WTC11 (cell line): ENCODE results near the gene DNAJC19. TPM values are rescaled to one million over a fixed set of nuclear protein-coding genes. Genes with fewer than 3 reads are reported as not detected.

Source experiments
- ATAC-seq: fragments of 200-7000 bp; cut with Tn5 transposase; 2 replicates; pipeline ENCODE4 v1.10.0; 2021; ENCODE audit warnings: mild to moderate bottlenecking, moderate library complexity
- CTCF ChIA-PET: fragments of 300-600 bp; sonication (Branson Sonifier 250); formaldehyde crosslinking; loops from one replicate; lab custom pipeline; 2021; ENCODE audit warnings: antibody characterized with exemption; lab: Charles Lee
- POLR2A ChIA-PET: fragments of 350-600 bp; sonication (Branson Sonifier 250); formaldehyde crosslinking; loops from one replicate; lab custom pipeline; 2021; ENCODE audit warnings: antibody characterized with exemption; lab: Charles Lee
- DNase-seq: peaks from one replicate; pipeline ENCODE4 v3.0.0; 2021; ENCODE audit warnings: low spot score
- H3K27ac Mint-ChIP-seq: 2 replicates; pipeline ENCODE4 v1.8.0; 2021; ENCODE audit warnings: mixed read lengths
- H3K27me3 Mint-ChIP-seq: 2 replicates; pipeline ENCODE4 v1.8.0; 2021; ENCODE audit warnings: low read depth, mild to moderate bottlenecking, moderate library complexity, mixed read lengths
- H3K36me3 Mint-ChIP-seq: 2 replicates; pipeline ENCODE4 v1.8.0; 2021; ENCODE audit warnings: mixed read lengths
- H3K4me1 Mint-ChIP-seq: 2 replicates; pipeline ENCODE4 v1.8.0; 2022; ENCODE audit warnings: mixed read lengths
- H3K4me3 Mint-ChIP-seq: 2 replicates; pipeline ENCODE4 v1.8.0; 2021; ENCODE audit warnings: mild to moderate bottlenecking, moderate library complexity, mixed read lengths
- H3K9me3 Mint-ChIP-seq: 2 replicates; pipeline ENCODE4 v1.8.0; 2021; ENCODE audit warnings: mixed read lengths
- ATF1 ChIP-seq: sonication (generic); formaldehyde crosslinking; IDR thresholded peaks from 2 replicates; pipeline ENCODE4 v1.8.1; 2023; ENCODE audit warnings: mild to moderate bottlenecking, moderate library complexity, missing genetic modification reagents
- FOXJ3 ChIP-seq: sonication (generic); formaldehyde crosslinking; IDR thresholded peaks from 2 replicates; pipeline ENCODE4 v1.9.0; 2021; ENCODE audit warnings: missing genetic modification reagents, mild to moderate bottlenecking, borderline replicate concordance
- HMGA2 ChIP-seq: fragments of 250-450 bp; sonication (Bioruptor Pico); IDR thresholded peaks from 2 replicates; pipeline ENCODE4 v1.4.0; 2021; ENCODE audit warnings: mild to moderate bottlenecking, moderate library complexity
- HMGXB4 ChIP-seq: sonication (generic); formaldehyde crosslinking; IDR thresholded peaks from 2 replicates; pipeline ENCODE4 v1.8.1; 2023; ENCODE audit warnings: mild to moderate bottlenecking, moderate library complexity, missing genetic modification reagents
- MYBL2 ChIP-seq: sonication (generic); formaldehyde crosslinking; IDR thresholded peaks from 2 replicates; pipeline ENCODE4 v1.8.1; 2023; ENCODE audit warnings: mild to moderate bottlenecking, moderate library complexity, missing genetic modification reagents
- NFE2L1 ChIP-seq: sonication (generic); formaldehyde crosslinking; IDR thresholded peaks from 2 replicates; pipeline ENCODE4 v1.8.1; 2023; ENCODE audit warnings: missing genetic modification reagents
- PRDM15 ChIP-seq: sonication (generic); formaldehyde crosslinking; IDR thresholded peaks from 2 replicates; pipeline ENCODE4 v1.8.0; 2022; ENCODE audit warnings: missing genetic modification reagents
- SMAD4 ChIP-seq: sonication (generic); formaldehyde crosslinking; IDR thresholded peaks from 2 replicates; pipeline ENCODE4 v1.8.0; 2022; ENCODE audit warnings: mild to moderate bottlenecking, missing genetic modification reagents
- ZMAT4 ChIP-seq: fragments of 250-450 bp; sonication (Bioruptor Pico); IDR thresholded peaks from 2 replicates; pipeline ENCODE4 v1.9.0; 2021; ENCODE audit warnings: mild to moderate bottlenecking
- ZNF396 ChIP-seq: fragments of 250-450 bp; sonication (Bioruptor Pico); IDR thresholded peaks from 2 replicates; pipeline ENCODE4 v1.8.0; 2021; ENCODE audit warnings: mild to moderate bottlenecking, moderate library complexity, borderline replicate concordance
- ZNF416 ChIP-seq: fragments of 250-450 bp; sonication (Bioruptor Pico); IDR thresholded peaks from 2 replicates; pipeline ENCODE4 v1.9.0; 2021; ENCODE audit warnings: mild to moderate bottlenecking, inconsistent platforms
- ZNF512 ChIP-seq: sonication (generic); formaldehyde crosslinking; IDR thresholded peaks from 2 replicates; pipeline ENCODE4 v1.8.1; 2022; ENCODE audit warnings: missing genetic modification reagents, borderline replicate concordance
- ZSCAN18 ChIP-seq: fragments of 250-450 bp; sonication (Bioruptor Pico); IDR thresholded peaks from 2 replicates; pipeline ENCODE4 v2.1.2; 2022; ENCODE audit warnings: mild to moderate bottlenecking, moderate library complexity
- total RNA-seq: library from RNA; stranded (reverse); gene quantifications from 3 replicates; pipeline ENCODE4 v1.2.3, GENCODE V29; 2021
- TF ChIP-seq, protein P1 (sequence below): sonication (generic); formaldehyde crosslinking; IDR thresholded peaks from 2 replicates; pipeline ENCODE4 v1.8.1; 2022; ENCODE audit warnings: mild to moderate bottlenecking, missing genetic modification reagents, moderate library complexity, borderline replicate concordance
- TF ChIP-seq, protein P2 (sequence below): sonication (generic); formaldehyde crosslinking; IDR thresholded peaks from 2 replicates; pipeline ENCODE4 v1.8.0; 2023; ENCODE audit warnings: mild to moderate bottlenecking, missing genetic modification reagents
- TF ChIP-seq, protein P3 (sequence below): sonication (generic); formaldehyde crosslinking; IDR thresholded peaks from 2 replicates; pipeline ENCODE4 v1.8.1; 2023; ENCODE audit warnings: mild to moderate bottlenecking, missing genetic modification reagents

Gene DNAJC19
- total RNA-seq, 1 experiment from 2014 or later = 65.7 TPM

DNA sequence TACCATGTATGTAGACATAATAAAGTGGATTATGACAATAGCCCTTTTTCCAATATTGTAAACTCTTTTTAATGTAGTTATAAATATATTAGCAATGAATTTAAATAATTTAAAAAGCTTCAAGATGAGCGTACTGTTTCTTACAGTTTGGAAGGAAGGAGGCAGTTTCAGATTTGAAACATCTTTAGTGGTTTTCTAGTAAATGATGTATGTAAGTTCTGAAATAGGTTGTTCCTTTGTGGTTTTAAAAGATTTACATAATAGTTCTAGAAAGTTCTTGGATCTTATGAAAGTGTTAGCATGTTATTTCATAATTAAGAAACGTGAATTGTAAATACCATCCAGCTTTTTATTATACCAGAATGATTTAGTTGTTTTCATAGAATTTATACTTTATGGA, 16.0 kb downstream of the DNAJC19 start:
- POLR2A ChIA-PET = interaction anchor here (0.7 kb wide), 1 partner anchor 8 kb away, joined by 3 read pairs; no protein-coding TSS in a partner anchor
- TF ChIP-seq PRDM15 (CRISPR knock-in tag) (no peak), SMAD4 (CRISPR knock-in tag) (no peak), MYBL2 (CRISPR knock-in tag) (no peak), ZNF512 (CRISPR knock-in tag) (no peak), FOXJ3 (CRISPR knock-in tag) (no peak), HMGXB4 (CRISPR knock-in tag) (no peak), ZNF396 (no peak), HMGA2 (CRISPR knock-in tag) (no peak), ZMAT4 (CRISPR knock-in tag) (no peak), NFE2L1 (CRISPR knock-in tag) (no peak), ZNF416 (CRISPR knock-in tag) (no peak), ZSCAN18 (CRISPR knock-in tag) (no peak), ATF1 (CRISPR knock-in tag) (no peak)
- TF ChIP-seq, protein P1, sequence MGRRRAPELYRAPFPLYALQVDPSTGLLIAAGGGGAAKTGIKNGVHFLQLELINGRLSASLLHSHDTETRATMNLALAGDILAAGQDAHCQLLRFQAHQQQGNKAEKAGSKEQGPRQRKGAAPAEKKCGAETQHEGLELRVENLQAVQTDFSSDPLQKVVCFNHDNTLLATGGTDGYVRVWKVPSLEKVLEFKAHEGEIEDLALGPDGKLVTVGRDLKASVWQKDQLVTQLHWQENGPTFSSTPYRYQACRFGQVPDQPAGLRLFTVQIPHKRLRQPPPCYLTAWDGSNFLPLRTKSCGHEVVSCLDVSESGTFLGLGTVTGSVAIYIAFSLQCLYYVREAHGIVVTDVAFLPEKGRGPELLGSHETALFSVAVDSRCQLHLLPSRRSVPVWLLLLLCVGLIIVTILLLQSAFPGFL = no peak
- TF ChIP-seq, protein P2, sequence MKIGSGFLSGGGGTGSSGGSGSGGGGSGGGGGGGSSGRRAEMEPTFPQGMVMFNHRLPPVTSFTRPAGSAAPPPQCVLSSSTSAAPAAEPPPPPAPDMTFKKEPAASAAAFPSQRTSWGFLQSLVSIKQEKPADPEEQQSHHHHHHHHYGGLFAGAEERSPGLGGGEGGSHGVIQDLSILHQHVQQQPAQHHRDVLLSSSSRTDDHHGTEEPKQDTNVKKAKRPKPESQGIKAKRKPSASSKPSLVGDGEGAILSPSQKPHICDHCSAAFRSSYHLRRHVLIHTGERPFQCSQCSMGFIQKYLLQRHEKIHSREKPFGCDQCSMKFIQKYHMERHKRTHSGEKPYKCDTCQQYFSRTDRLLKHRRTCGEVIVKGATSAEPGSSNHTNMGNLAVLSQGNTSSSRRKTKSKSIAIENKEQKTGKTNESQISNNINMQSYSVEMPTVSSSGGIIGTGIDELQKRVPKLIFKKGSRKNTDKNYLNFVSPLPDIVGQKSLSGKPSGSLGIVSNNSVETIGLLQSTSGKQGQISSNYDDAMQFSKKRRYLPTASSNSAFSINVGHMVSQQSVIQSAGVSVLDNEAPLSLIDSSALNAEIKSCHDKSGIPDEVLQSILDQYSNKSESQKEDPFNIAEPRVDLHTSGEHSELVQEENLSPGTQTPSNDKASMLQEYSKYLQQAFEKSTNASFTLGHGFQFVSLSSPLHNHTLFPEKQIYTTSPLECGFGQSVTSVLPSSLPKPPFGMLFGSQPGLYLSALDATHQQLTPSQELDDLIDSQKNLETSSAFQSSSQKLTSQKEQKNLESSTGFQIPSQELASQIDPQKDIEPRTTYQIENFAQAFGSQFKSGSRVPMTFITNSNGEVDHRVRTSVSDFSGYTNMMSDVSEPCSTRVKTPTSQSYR (CRISPR knock-in tag) = no peak
- TF ChIP-seq, protein P3, sequence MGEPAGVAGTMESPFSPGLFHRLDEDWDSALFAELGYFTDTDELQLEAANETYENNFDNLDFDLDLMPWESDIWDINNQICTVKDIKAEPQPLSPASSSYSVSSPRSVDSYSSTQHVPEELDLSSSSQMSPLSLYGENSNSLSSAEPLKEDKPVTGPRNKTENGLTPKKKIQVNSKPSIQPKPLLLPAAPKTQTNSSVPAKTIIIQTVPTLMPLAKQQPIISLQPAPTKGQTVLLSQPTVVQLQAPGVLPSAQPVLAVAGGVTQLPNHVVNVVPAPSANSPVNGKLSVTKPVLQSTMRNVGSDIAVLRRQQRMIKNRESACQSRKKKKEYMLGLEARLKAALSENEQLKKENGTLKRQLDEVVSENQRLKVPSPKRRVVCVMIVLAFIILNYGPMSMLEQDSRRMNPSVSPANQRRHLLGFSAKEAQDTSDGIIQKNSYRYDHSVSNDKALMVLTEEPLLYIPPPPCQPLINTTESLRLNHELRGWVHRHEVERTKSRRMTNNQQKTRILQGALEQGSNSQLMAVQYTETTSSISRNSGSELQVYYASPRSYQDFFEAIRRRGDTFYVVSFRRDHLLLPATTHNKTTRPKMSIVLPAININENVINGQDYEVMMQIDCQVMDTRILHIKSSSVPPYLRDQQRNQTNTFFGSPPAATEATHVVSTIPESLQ (CRISPR knock-in tag) = no peak
- DNase-seq = no peak
- Mint-ChIP-seq H3K4me3 (no peak overlapping the region), H3K36me3 (peaks cover 53% of the 10 kb centered on the region), H3K9me3 (no peaks in the 10 kb centered on the region), H3K4me1 (no peaks in the 10 kb centered on the region), H3K27me3 (no peaks in the 10 kb centered on the region), H3K27ac (no peak overlapping the region)
- CTCF ChIA-PET = no interaction called here
- no peak for ATAC-seq
